OCI-LY1 (cell line): ENCODE measurements around the gene DNLZ.

Experiments
- H2AFZ ChIP-seq: fragments of 200-600 bp; sonication (generic), shearing (Covaris generic); 2 replicates; pipeline ENCODE4 v1.6.0; 2014; ENCODE audit warnings: antibody characterized with exemption, mild to moderate bottlenecking, low read length
- H3F3A ChIP-seq: fragments of 200-600 bp; sonication (generic), shearing (Covaris generic); 2 replicates; pipeline ENCODE4 v1.6.0; 2014; ENCODE audit warnings: mild to moderate bottlenecking, antibody characterized with exemption, low read length, moderate library complexity; ENCODE audit not compliant: insufficient read depth
- H3K27ac ChIP-seq: fragments of 200-600 bp; sonication (generic); 2 replicates; pipeline ENCODE4 v1.5.1; 2014; ENCODE audit warnings: low read length, mixed run types, mild to moderate bottlenecking, low read depth; ENCODE audit not compliant: poor library complexity, severe bottlenecking
- H3K27me3 ChIP-seq: fragments of 200-600 bp; sonication (generic); 2 replicates; pipeline ENCODE4 v1.6.0; 2014; ENCODE audit warnings: antibody characterized with exemption, mild to moderate bottlenecking, low read length, moderate library complexity; ENCODE audit not compliant: insufficient read depth
- H3K36me3 ChIP-seq: fragments of 200-600 bp; sonication (generic); 2 replicates; pipeline ENCODE4 v1.6.1; 2014; ENCODE audit warnings: mild to moderate bottlenecking, antibody characterized with exemption, low read length, moderate library complexity, mixed read lengths; ENCODE audit not compliant: insufficient read depth
- H3K4me1 ChIP-seq: fragments of 200-600 bp; sonication (generic); 2 replicates; pipeline ENCODE4 v1.5.1; 2014; ENCODE audit warnings: mild to moderate bottlenecking, low read length, moderate library complexity; ENCODE audit not compliant: insufficient read depth, severe bottlenecking
- H3K4me2 ChIP-seq: fragments of 200-600 bp; sonication (generic), shearing (Covaris generic); 2 replicates; pipeline ENCODE4 v1.6.1; 2014; ENCODE audit warnings: low read length
- H3K4me3 ChIP-seq: fragments of 200-600 bp; sonication (generic); 2 replicates; pipeline ENCODE4 v1.5.1; 2014; ENCODE audit warnings: low read length, low read depth, mild to moderate bottlenecking, mixed read lengths; ENCODE audit not compliant: poor library complexity, severe bottlenecking
- H3K79me2 ChIP-seq: fragments of 200-600 bp; shearing (Covaris generic); 2 replicates; pipeline ENCODE4 v1.6.1; 2016; ENCODE audit warnings: mixed run types, low read length, mixed read lengths; ENCODE audit not compliant: insufficient read depth
- H3K9ac ChIP-seq: fragments of 200-600 bp; sonication (generic), shearing (Covaris generic); 2 replicates; pipeline ENCODE4 v1.6.1; 2014; ENCODE audit warnings: mild to moderate bottlenecking, low read length, mixed read lengths
- H3K9me2 ChIP-seq: fragments of 200-600 bp; sonication (generic), shearing (Covaris generic); 2 replicates; pipeline ENCODE4 v1.6.1; 2014; ENCODE audit warnings: low read depth, mild to moderate bottlenecking, low read length, mixed read lengths
- H3K9me3 ChIP-seq: fragments of 200-600 bp; shearing (Covaris generic); 2 replicates; pipeline ENCODE4 v1.6.1; 2014; ENCODE audit warnings: low read length, mixed read lengths
- H4K20me1 ChIP-seq: fragments of 200-600 bp; sonication (generic), shearing (Covaris generic); 2 replicates; pipeline ENCODE4 v1.6.0; 2016; ENCODE audit warnings: mild to moderate bottlenecking, low read length; ENCODE audit not compliant: insufficient read depth
- EZH2 ChIP-seq: fragments of 200-600 bp; sonication (generic), shearing (Covaris generic); IDR thresholded peaks from 2 replicates; pipeline ENCODE4 v1.8.0; 2017; ENCODE audit warnings: borderline replicate concordance, mixed run types, mild to moderate bottlenecking, antibody characterized with exemption, low read length, moderate library complexity, mixed read lengths
- TF ChIP-seq, protein P1 (sequence below): fragments of 200-600 bp; sonication (generic), shearing (Covaris generic); IDR thresholded peaks from 2 replicates; pipeline ENCODE4 v1.5.1; 2017; ENCODE audit warnings: mild to moderate bottlenecking, antibody characterized with exemption, low read length, moderate library complexity, mixed read lengths

Gene DNLZ

GRCh38 chr9:136312009-136312375 is 51.6 kb downstream of the DNLZ start:
- Histone ChIP-seq H3K36me3 (peaks cover 9% of the 10 kb centered on the region; the same call in 1 of the 2 replicates), H3K4me3 (no peak overlapping the region), H2AFZ (no peak overlapping the region), H3K9ac (no peak overlapping the region), H3K9me3 (peaks cover 8% of the 10 kb centered on the region), H4K20me1 (no peaks in the 10 kb centered on the region), H3K9me2 (no peaks in the 10 kb centered on the region), H3K4me2 (no peak overlapping the region), H3K79me2 (no peaks in the 10 kb centered on the region), H3K27me3 (peaks cover 29% of the 10 kb centered on the region; the same call in 1 of the 2 replicates), H3K27ac (no peak overlapping the region), H3K4me1 (no peaks in the 10 kb centered on the region), H3F3A (no peaks in the 10 kb centered on the region)
- TF ChIP-seq, protein P1, sequence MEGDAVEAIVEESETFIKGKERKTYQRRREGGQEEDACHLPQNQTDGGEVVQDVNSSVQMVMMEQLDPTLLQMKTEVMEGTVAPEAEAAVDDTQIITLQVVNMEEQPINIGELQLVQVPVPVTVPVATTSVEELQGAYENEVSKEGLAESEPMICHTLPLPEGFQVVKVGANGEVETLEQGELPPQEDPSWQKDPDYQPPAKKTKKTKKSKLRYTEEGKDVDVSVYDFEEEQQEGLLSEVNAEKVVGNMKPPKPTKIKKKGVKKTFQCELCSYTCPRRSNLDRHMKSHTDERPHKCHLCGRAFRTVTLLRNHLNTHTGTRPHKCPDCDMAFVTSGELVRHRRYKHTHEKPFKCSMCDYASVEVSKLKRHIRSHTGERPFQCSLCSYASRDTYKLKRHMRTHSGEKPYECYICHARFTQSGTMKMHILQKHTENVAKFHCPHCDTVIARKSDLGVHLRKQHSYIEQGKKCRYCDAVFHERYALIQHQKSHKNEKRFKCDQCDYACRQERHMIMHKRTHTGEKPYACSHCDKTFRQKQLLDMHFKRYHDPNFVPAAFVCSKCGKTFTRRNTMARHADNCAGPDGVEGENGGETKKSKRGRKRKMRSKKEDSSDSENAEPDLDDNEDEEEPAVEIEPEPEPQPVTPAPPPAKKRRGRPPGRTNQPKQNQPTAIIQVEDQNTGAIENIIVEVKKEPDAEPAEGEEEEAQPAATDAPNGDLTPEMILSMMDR: no peak
- TF ChIP-seq EZH2: no peak

GRCh38 chr9:136311051-136312008 is 52.2 kb downstream of the DNLZ start:
- H3K27ac ChIP-seq: no peak overlapping the region
- TF ChIP-seq EZH2: no peak
- TF ChIP-seq, protein P1: no peak
- H3K79me2 ChIP-seq: no peaks in the 10 kb centered on the region
- H3K9me2 ChIP-seq: no peaks in the 10 kb centered on the region
- H3F3A ChIP-seq: no peaks in the 10 kb centered on the region
- H2AFZ ChIP-seq: no peak overlapping the region
- no peak overlapping the region for H3K9ac ChIP-seq
- no peaks in the 10 kb centered on the region for H4K20me1 ChIP-seq
- H3K4me2 ChIP-seq: no peak overlapping the region
- H3K36me3 ChIP-seq: peaks cover 9% of the 10 kb centered on the region; the same call in 1 of the 2 replicates
- H3K4me3 ChIP-seq: no peak overlapping the region
- H3K4me1 ChIP-seq: no peaks in the 10 kb centered on the region
- peaks cover 8% of the 10 kb centered on the region for H3K9me3 ChIP-seq
- peaks cover 25% of the 10 kb centered on the region; the same call in 1 of the 2 replicates for H3K27me3 ChIP-seq

GRCh38 chr9:136310273-136311030 is 53.1 kb downstream of the DNLZ start:
- no peaks in the 10 kb centered on the region for H3K9me2 ChIP-seq
- H3K27ac ChIP-seq: no peak overlapping the region
- no peak overlapping the region for H3K4me3 ChIP-seq
- H3K9ac ChIP-seq: no peak overlapping the region
- no peak for TF ChIP-seq EZH2
- TF ChIP-seq, protein P1: no peak
- peaks cover 8% of the 10 kb centered on the region for H3K9me3 ChIP-seq
- no peak overlapping the region for H3K4me2 ChIP-seq
- H4K20me1 ChIP-seq: no peaks in the 10 kb centered on the region
- H2AFZ ChIP-seq: no peak overlapping the region
- H3K4me1 ChIP-seq: no peaks in the 10 kb centered on the region
- no peaks in the 10 kb centered on the region for H3F3A ChIP-seq
- no peaks in the 10 kb centered on the region for H3K79me2 ChIP-seq
- H3K36me3 ChIP-seq: peaks cover 9% of the 10 kb centered on the region; the same call in 1 of the 2 replicates
- H3K27me3 ChIP-seq: peaks cover 16% of the 10 kb centered on the region; the same call in 1 of the 2 replicates
